ACC112 (cell line): ENCODE results near the gene STAM.

ENCODE experiments used
- H2AFZ ChIP-seq: fragments of 200-600 bp; sonication (generic); one replicate; pipeline ENCODE4 v1.6.0; 2017; ENCODE audit warnings: antibody characterized with exemption, low read length; ENCODE audit not compliant: unreplicated experiment
- H3K27ac ChIP-seq: fragments of 200-600 bp; sonication (generic); 2 replicates; pipeline ENCODE4 v1.5.1; 2014; ENCODE audit warnings: low read depth, mild to moderate bottlenecking, antibody characterized with exemption, low read length, moderate library complexity
- H3K27me3 ChIP-seq: fragments of 200-600 bp; sonication (generic); 2 replicates; pipeline ENCODE4 v1.6.1; 2014; ENCODE audit warnings: mild to moderate bottlenecking, antibody characterized with exemption, low read length, moderate library complexity, mixed read lengths; ENCODE audit not compliant: insufficient read depth
- H3K36me3 ChIP-seq: fragments of 200-600 bp; sonication (generic); 2 replicates; pipeline ENCODE4 v1.6.1; 2016; ENCODE audit warnings: mild to moderate bottlenecking, antibody characterized with exemption, low read length, moderate library complexity, mixed read lengths; ENCODE audit not compliant: insufficient read depth
- H3K4me1 ChIP-seq: fragments of 200-600 bp; sonication (generic); one replicate; pipeline ENCODE4 v1.6.1; 2016; ENCODE audit warnings: low read length, mixed read lengths; ENCODE audit not compliant: insufficient read depth, unreplicated experiment, control insufficient read depth
- H3K4me3 ChIP-seq: fragments of 200-600 bp; sonication (generic); 2 replicates; pipeline ENCODE4 v1.5.1; 2014; ENCODE audit warnings: mild to moderate bottlenecking, low read depth, low read length
- H3K79me2 ChIP-seq: fragments of 200-600 bp; sonication (generic); one replicate; pipeline ENCODE4 v1.6.0; 2016; ENCODE audit warnings: low read length; ENCODE audit not compliant: control insufficient read depth, unreplicated experiment, insufficient read depth

Gene STAM

DNA sequence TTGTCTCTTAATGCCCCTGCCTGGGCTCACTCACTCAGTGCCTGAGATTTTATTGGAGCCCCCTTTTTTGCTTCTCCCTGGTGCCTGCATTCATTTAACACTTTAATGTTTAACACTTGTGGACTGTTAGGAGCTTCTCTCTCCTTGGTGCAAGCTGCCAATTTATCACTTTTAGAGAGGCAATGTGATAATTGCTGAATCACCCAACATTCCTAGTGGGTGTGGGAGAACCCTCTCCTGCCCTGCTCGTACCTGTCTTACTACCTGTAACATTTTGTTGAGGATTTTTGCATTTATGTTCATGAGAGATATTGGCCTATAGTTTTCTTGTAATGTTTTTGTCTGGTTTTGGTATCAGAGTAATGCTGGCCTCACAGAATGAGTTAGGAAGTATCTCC, 13.2 kb downstream of the STAM start:
- no peaks in the 10 kb centered on the region for H3K27me3 ChIP-seq
- H3K4me1 ChIP-seq: peaks cover 30% of the 10 kb centered on the region
- peaks cover 23% of the 10 kb centered on the region for H3K36me3 ChIP-seq
- peaks cover 81% of the 10 kb centered on the region for H3K79me2 ChIP-seq
- no peak overlapping the region for H3K27ac ChIP-seq
- no peak overlapping the region for H3K4me3 ChIP-seq
- H2AFZ ChIP-seq: no peak overlapping the region

DNA sequence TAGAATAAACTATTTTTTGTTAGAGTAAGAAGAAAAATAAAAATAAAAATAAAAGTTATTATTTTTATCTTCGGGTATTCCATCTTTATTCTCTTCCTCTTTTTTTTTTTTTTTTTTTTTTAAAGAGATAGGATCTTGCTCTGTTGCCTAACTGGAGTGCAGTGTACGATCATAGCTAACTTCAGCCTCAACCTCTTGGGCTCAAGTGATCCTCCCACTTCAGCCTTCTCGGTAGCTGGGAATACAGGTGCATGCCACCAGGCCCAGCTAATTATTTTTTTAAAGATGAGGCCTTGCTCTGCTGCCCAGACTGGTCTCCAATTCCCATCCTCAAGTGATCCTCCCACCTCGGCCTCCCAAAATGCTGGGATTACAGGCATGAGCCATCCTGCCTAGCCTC, 15.4 kb downstream of the STAM start:
- Histone ChIP-seq H3K4me3 (no peak overlapping the region), H3K79me2 (peaks cover 72% of the 10 kb centered on the region), H3K27ac (no peak overlapping the region), H3K27me3 (no peaks in the 10 kb centered on the region), H3K4me1 (peaks cover 28% of the 10 kb centered on the region), H2AFZ (no peak overlapping the region), H3K36me3 (peaks cover 19% of the 10 kb centered on the region)

DNA sequence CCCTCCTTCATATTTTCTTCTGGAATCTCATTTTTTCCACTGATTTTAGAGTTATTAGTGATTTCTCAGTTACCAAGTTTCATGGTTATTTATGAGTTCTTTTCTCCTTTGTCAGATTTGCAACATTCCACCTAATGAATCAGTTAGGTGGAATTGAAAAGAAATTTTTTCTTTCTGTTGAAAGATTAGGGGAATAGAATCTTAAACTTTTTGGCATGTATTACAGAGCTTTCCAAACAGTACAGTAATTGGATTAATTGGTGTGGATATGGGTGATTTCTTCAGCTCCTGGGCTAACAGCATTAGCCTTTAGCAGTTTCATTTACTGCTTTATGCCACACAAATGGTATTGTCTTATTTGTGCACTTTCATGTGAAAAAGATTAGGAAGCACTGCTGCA, 17.0 kb downstream of the STAM start:
- H3K27ac ChIP-seq: peak overlapping the region; percentile 12; the same call in 1 of the 2 replicates

DNA sequence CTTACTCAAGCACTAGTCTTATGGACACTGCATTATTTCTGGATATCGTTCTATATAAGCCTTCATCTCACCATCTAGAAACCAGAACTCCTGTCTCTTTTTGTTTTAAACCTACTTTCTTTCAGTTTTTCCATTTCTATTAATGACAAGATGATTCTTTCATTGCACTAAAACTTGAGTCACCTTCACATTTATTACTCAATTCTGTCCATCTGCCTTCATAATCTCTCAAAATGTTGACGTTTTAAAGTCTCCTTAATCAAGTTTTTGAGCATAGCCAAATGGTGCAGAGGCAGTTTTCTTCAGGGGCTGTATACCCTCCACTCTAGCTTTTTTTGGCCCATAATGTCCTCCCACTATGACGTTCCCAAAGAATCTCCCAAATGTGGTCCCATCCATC, 17.6 kb downstream of the STAM start:
- Histone ChIP-seq H3K4me3 (no peak overlapping the region), H3K27ac (peak overlapping the region; percentile 12; the same call in 1 of the 2 replicates), H3K27me3 (no peaks in the 10 kb centered on the region), H3K36me3 (peaks cover 9% of the 10 kb centered on the region; the same call in 1 of the 2 replicates), H2AFZ (no peak overlapping the region), H3K79me2 (peaks cover 59% of the 10 kb centered on the region), H3K4me1 (peaks cover 34% of the 10 kb centered on the region)

More for the DNA sequence above, 17.0 kb downstream of the STAM start:
- H3K4me3 ChIP-seq: no peak overlapping the region
- peaks cover 62% of the 10 kb centered on the region for H3K79me2 ChIP-seq
- H3K4me1 ChIP-seq: peaks cover 32% of the 10 kb centered on the region
- peaks cover 12% of the 10 kb centered on the region; the same call in 1 of the 2 replicates for H3K36me3 ChIP-seq
- H2AFZ ChIP-seq: no peak overlapping the region
- no peaks in the 10 kb centered on the region for H3K27me3 ChIP-seq

DNA sequence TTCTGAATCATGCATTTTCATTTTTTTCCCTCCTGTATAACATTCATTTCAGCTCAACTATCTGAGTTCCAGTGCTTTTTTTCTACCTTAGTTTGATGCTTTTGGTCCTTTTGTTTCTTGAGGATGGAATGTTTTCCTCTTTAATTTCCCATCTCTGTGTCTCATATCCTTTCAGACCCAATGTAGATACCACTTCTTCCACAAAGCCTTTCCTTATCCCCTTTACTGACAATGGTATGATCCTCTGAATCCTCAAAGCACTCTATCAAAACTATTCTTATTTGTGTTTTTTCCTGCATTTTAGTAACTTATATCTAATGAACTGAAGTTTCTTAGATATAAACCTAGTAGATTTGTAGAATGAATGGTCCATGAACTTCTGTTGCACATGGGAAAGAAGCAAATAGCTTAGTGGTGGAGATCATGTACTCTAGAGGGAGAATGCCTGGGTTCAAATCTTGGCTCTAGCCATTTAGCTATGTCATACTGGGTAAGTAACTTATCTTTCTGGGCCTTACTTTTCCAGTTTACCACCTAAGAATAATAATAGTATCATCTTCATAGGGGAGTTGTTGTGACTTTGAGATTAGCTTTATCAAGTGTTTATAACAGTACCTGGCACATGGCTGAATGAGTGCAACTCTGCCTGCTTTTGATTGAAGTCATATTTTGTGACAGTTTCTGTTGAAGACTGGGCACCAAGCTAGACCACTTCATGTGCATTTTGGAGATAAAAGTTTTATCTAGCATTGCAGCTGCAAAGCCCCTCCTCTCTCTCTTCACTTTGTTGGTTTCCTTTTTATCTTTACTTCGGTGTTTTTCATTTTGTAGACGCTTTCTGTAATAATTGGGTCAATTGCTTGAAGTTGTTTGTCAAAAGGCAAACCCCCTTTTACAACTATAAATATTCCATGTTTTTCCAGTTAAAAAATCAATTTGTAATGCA, 18.5 kb downstream of the STAM start:
- Histone ChIP-seq H3K79me2 (peaks cover 59% of the 10 kb centered on the region), H3K27me3 (no peaks in the 10 kb centered on the region), H3K36me3 (peaks cover 9% of the 10 kb centered on the region; the same call in 1 of the 2 replicates), H3K4me1 (peaks cover 34% of the 10 kb centered on the region), H3K27ac (no peak overlapping the region), H2AFZ (no peak overlapping the region), H3K4me3 (no peak overlapping the region)

DNA sequence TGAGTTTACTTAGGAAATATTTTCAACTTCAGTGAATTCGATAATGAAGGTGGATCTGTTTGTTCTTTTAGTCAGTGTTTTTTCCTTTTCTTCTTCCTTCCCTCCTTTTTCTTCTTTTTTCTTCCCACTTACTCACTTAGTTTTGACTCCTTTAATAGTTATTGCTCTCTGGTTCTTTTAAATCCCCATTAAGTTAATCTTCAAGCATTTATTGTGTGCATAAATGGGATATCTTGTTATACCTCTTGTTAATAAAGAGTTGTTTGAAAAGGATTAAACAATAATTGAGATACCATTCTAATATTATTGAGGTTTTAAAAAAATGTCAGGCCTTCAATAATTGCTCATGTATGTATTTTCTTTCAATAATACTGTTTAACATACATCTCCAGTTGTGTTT, 19.5 kb downstream of the STAM start:
- Histone ChIP-seq H3K27ac (no peak overlapping the region), H2AFZ (no peak overlapping the region), H3K4me3 (no peak overlapping the region), H3K79me2 (peaks cover 59% of the 10 kb centered on the region), H3K27me3 (no peaks in the 10 kb centered on the region), H3K36me3 (0 out of 2 replicates have a peak, but pooled peaks cover 9% of the 10 kb centered on the region), H3K4me1 (peaks cover 34% of the 10 kb centered on the region)

DNA sequence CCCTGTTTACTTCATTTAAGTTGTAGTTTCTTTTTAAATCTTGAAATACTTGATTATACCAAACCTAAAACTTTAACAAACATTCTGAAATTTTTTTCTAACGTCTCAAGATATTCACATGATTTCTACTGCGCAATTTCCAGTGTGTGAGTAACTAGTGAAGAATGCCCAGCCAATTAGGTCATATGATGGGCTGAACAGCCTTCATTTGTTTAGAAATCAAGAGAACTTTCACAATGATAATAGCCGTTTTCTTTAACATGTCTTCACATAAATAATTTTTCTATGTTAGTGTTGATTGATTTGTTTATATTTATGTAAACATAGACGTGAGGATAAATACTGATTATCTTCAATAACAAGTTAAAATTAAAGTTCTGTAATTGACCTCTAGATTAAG, 21.8 kb downstream of the STAM start:
- Histone ChIP-seq H3K79me2 (peaks cover 57% of the 10 kb centered on the region), H3K27me3 (no peaks in the 10 kb centered on the region), H3K4me3 (peak overlapping the region; percentile 41), H3K36me3 (0 out of 2 replicates have a peak, but pooled peaks cover 9% of the 10 kb centered on the region), H3K4me1 (peaks cover 34% of the 10 kb centered on the region), H3K27ac (peak overlapping the region; percentile 94), H2AFZ (no peak overlapping the region)

DNA sequence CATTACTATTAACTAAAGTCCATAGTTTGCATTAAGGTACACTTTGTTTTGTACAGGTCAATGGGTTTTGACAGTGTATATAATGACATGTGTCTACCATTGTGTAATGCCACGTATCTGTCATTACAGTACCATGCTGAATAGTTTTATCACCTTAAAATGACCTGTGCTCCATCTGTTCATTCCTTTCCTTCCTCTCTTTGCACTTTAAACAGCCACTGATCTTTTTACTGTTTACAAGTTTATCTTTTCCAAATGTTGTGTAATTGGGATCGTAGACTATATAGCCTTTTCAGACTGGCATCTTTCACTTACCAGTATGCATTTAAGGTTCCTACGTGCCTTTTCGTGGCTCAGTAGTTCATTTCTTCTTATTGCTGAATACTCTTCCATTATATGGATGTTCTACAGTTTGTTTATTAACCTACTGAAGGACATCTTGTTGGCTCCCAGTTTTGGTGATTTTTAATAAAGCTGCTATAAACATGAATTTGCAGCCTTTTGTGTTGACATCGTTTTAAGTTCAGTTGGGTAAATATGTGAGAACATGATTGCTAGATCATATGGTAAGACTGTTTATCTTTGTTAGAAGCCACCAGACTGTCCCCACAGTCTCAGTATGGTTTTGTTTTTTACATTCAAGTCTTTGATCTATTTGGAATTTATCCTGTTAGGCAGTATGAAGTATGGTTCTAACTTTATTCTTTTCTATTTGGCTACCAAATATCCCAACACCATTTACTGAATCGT, 24.7 kb downstream of the STAM start:
- H2AFZ ChIP-seq: no peak overlapping the region
- no peaks in the 10 kb centered on the region for H3K36me3 ChIP-seq
- no peaks in the 10 kb centered on the region for H3K27me3 ChIP-seq
- no peak overlapping the region for H3K4me3 ChIP-seq
- peaks cover 45% of the 10 kb centered on the region for H3K4me1 ChIP-seq
- no peak overlapping the region for H3K27ac ChIP-seq
- peaks cover 64% of the 10 kb centered on the region for H3K79me2 ChIP-seq

DNA sequence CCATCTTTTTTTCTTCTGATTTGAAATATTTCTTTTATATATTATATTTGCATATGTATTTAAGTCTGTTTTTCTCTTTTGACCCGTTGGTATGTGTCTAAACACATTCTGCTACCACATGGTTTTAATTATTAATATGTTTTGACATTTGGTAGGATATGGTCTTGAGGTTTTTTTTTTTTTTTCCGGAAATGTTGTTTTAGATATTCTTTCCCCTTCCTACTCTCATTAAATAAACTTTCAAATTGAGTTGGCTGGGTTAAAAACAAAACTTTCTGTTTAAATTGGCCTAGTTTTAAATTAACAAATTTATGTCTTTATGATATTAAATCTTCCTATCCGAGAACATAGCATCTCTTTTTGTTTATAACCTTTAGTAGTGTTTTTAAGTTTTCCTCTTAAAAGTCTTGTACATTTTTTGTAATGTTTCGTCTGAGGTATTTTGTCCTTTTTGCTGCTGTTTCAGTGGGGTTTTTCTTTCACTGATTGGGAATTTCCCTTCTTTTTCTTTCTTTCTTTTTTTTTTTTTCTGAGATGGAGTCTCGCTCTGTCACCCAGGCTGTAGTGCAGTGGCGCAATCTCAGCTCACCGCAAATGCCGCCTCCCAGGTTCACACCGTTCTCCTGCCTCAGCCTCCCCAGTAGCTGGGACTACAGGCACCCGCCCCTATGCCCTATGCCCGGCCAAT, 25.4 kb downstream of the STAM start:
- no peak overlapping the region for H3K27ac ChIP-seq
- H3K79me2 ChIP-seq: peaks cover 64% of the 10 kb centered on the region
- H3K27me3 ChIP-seq: no peaks in the 10 kb centered on the region
- H3K4me1 ChIP-seq: peaks cover 49% of the 10 kb centered on the region
- H3K4me3 ChIP-seq: no peak overlapping the region
- no peak overlapping the region for H2AFZ ChIP-seq
- no peaks in the 10 kb centered on the region for H3K36me3 ChIP-seq

DNA sequence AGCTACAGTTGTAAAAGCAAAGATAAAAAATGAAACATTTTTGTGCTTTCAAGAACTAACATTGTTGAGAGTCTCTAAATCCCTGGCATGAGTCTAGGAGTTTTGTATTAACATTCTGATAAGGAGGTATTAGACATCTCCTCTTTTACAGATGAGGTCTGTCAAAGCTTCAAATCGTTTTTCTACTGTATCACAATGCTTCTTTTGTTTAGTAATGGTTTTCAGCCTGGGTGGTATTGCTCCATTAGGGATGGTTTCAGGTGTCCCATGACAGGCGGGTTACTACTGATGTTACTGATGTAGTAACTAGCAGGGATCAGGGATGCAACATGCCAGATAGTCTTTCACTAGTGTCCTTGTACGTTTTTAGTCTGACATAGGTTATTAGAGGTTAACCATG, 27.4 kb downstream of the STAM start:
- Histone ChIP-seq H3K4me1 (peaks cover 38% of the 10 kb centered on the region), H3K27ac (no peak overlapping the region), H3K36me3 (no peaks in the 10 kb centered on the region)

More for the DNA sequence above, 27.4 kb downstream of the STAM start:
- Histone ChIP-seq H3K79me2 (peaks cover 77% of the 10 kb centered on the region), H3K4me3 (no peak overlapping the region), H3K27me3 (no peaks in the 10 kb centered on the region), H2AFZ (no peak overlapping the region)
